Measurements from ENCODE around the gene CCL1. TPM values are rescaled to one million over a fixed set of nuclear protein-coding genes. Genes with fewer than 3 reads are reported as not detected.

Gene CCL1
- total RNA-seq, 1 experiment from 2014 or later = not detected

DNA sequence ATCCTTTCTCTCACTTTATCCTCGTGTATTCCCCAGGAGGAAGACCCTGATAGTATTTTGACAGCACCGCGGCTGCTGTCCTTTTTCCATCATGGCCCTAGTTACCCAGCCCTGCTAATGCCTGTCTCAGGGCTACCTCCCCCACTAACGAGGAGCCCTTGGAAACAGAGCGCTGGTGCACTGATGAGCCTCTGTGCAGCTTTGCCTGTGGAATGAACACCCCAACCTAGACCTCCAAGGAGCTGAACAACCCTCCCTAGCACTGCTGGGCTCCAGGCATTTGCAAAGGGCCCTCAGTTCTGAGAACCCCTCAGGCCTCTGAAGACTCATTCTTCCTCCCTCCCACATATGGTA lies 23.3 kb upstream of the CCL1 start:
- CTCF ChIA-PET = no interaction called here
- Histone ChIP-seq H3K9me3 (ENCODE audit: control insufficient read depth, insufficient read depth, low read depth, low read length) (no peaks in the 10 kb centered on the region), H3K36me3 (ENCODE audit: control insufficient read depth, insufficient read depth, low read length) (no peaks in the 10 kb centered on the region), H3K27me3 (ENCODE audit: control insufficient read depth, insufficient read depth, low read length) (peaks cover 3% of the 10 kb centered on the region), H3K4me1 (ENCODE audit: control insufficient read depth, insufficient read depth, low read length) (no peaks in the 10 kb centered on the region), H3K4me3 (ENCODE audit: low read depth in 2 of 2, low read length in 2 of 2) (no peak overlapping the region), H3K27ac (ENCODE audit: low read length) (no peak overlapping the region)
- DNase-seq (ENCODE audit: low read depth, low spot score) (no peak), ATAC-seq (no peak)
- in situ Hi-C loops (cut with HindIII; ENCODE audit: low pct_unique_long_range_greater_than_20kb, low sequenced_read_pairs) = no loop called here
- BruUV-seq (replicated peaks) = no TSS peak
- intact Hi-C loops (cut with micrococcal nuclease; ENCODE audit: unreplicated experiment) = no loop called here
- POLR2A ChIA-PET = no interaction called here
- TF ChIP-seq SIN3A (IDR thresholded peaks at IDR 0.05; ENCODE audit: borderline replicate concordance, insufficient read depth, low read depth, low read length) (no peak), TCF7L2 (IDR thresholded peaks at IDR 0.05; ENCODE audit: low read depth, low read length) (no peak), POLR2AphosphoS5 (IDR thresholded peaks at IDR 0.05; ENCODE audit: low read depth, low read length) (no peak)
- TF ChIP-seq, protein P1, sequence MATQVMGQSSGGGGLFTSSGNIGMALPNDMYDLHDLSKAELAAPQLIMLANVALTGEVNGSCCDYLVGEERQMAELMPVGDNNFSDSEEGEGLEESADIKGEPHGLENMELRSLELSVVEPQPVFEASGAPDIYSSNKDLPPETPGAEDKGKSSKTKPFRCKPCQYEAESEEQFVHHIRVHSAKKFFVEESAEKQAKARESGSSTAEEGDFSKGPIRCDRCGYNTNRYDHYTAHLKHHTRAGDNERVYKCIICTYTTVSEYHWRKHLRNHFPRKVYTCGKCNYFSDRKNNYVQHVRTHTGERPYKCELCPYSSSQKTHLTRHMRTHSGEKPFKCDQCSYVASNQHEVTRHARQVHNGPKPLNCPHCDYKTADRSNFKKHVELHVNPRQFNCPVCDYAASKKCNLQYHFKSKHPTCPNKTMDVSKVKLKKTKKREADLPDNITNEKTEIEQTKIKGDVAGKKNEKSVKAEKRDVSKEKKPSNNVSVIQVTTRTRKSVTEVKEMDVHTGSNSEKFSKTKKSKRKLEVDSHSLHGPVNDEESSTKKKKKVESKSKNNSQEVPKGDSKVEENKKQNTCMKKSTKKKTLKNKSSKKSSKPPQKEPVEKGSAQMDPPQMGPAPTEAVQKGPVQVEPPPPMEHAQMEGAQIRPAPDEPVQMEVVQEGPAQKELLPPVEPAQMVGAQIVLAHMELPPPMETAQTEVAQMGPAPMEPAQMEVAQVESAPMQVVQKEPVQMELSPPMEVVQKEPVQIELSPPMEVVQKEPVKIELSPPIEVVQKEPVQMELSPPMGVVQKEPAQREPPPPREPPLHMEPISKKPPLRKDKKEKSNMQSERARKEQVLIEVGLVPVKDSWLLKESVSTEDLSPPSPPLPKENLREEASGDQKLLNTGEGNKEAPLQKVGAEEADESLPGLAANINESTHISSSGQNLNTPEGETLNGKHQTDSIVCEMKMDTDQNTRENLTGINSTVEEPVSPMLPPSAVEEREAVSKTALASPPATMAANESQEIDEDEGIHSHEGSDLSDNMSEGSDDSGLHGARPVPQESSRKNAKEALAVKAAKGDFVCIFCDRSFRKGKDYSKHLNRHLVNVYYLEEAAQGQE (IDR thresholded peaks at IDR 0.05; ENCODE audit: insufficient read depth in 1 of 2, low read depth in 2 of 2, low read length in 1 of 2) = no peak
- TF ChIP-seq, protein P2, sequence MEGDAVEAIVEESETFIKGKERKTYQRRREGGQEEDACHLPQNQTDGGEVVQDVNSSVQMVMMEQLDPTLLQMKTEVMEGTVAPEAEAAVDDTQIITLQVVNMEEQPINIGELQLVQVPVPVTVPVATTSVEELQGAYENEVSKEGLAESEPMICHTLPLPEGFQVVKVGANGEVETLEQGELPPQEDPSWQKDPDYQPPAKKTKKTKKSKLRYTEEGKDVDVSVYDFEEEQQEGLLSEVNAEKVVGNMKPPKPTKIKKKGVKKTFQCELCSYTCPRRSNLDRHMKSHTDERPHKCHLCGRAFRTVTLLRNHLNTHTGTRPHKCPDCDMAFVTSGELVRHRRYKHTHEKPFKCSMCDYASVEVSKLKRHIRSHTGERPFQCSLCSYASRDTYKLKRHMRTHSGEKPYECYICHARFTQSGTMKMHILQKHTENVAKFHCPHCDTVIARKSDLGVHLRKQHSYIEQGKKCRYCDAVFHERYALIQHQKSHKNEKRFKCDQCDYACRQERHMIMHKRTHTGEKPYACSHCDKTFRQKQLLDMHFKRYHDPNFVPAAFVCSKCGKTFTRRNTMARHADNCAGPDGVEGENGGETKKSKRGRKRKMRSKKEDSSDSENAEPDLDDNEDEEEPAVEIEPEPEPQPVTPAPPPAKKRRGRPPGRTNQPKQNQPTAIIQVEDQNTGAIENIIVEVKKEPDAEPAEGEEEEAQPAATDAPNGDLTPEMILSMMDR (IDR thresholded peaks at IDR 0.05) = no peak

DNA sequence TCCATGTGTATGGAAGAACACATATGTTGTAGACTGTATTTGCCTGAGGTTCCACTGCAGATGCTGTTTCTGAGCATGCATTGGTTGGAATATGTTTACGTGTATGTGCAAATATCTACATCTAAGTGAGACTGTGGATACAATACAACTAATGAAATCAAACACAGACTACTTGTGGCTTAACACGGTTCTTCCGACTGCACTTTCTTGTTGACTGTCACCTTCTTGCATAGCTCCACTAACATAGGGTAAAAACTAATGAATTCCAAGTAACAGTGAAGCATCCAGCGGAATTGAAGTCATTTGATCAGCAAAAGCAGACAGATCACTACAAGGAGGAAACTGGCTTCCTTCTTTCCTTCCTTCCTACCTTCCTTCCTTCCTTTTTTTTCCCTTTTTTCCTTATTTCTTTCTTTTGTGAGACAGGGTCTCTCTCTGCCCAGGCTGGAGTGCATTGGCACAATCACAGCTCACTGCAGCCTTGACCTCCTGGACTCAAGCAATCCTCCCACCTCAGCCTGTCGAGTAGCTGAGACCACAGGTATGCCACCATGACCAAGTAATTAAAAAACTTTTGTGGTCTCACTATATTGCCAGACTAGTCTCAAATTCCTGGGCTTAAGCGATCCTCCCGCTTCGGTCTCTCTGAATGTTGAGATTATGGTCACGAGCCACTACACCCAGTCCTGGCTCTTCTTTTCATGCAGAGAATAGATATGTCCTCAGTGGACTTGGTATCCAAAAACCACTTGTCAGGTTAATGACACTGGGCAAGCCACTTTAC lies 22.0 kb upstream of the CCL1 start:
- intact Hi-C loops (cut with micrococcal nuclease; ENCODE audit: unreplicated experiment) (no loop called here), in situ Hi-C loops (cut with HindIII; ENCODE audit: low pct_unique_long_range_greater_than_20kb, low sequenced_read_pairs) (no loop called here)
- Histone ChIP-seq H3K4me1 (ENCODE audit: control insufficient read depth, insufficient read depth, low read length) (no peaks in the 10 kb centered on the region), H3K27ac (ENCODE audit: low read length) (no peak overlapping the region), H3K27me3 (ENCODE audit: control insufficient read depth, insufficient read depth, low read length) (peaks cover 3% of the 10 kb centered on the region), H3K36me3 (ENCODE audit: control insufficient read depth, insufficient read depth, low read length) (no peaks in the 10 kb centered on the region), H3K4me3 (ENCODE audit: low read depth in 2 of 2, low read length in 2 of 2) (no peak overlapping the region), H3K9me3 (ENCODE audit: control insufficient read depth, insufficient read depth, low read depth, low read length) (no peaks in the 10 kb centered on the region)
- BruUV-seq (replicated peaks) = no TSS peak
- CTCF ChIA-PET = no interaction called here
- POLR2A ChIA-PET = no interaction called here
- no peak for TF ChIP-seq TCF7L2 (IDR thresholded peaks at IDR 0.05; ENCODE audit: low read depth, low read length)
- no peak for DNase-seq (ENCODE audit: low read depth, low spot score)
- no peak for ATAC-seq

DNA sequence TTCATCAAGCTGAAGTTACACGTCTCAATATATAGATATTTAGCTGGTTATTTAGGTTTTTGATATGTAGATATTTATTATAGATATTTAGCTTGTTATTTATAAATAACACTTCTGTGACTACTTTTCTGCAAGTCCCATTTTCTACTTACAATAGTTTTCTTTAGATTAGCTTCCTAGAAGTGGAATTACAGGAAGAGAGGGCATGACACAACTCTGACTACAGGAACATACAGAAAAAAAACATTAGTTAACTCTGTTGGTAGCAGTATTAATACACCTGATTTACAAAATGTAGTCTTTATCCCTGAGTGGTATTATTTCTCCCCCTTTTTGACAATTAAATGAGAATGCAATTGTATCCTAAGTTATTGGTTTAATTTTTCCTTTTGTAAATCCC lies 21.2 kb upstream of the CCL1 start:
- ChIA-PET POLR2A (no interaction called here), CTCF (no interaction called here)
- no peaks in the 10 kb centered on the region for H3K9me3 ChIP-seq (ENCODE audit: control insufficient read depth, insufficient read depth, low read depth, low read length)
- H3K4me3 ChIP-seq (ENCODE audit: low read depth in 2 of 2, low read length in 2 of 2) = no peak overlapping the region
- DNase-seq (ENCODE audit: low read depth, low spot score) (no peak), ATAC-seq (no peak)
- no peaks in the 10 kb centered on the region for H3K4me1 ChIP-seq (ENCODE audit: control insufficient read depth, insufficient read depth, low read length)
- no peaks in the 10 kb centered on the region for H3K36me3 ChIP-seq (ENCODE audit: control insufficient read depth, insufficient read depth, low read length)
- TF ChIP-seq TCF7L2 (IDR thresholded peaks at IDR 0.05; ENCODE audit: low read depth, low read length) = no peak
- BruUV-seq (replicated peaks) = no TSS peak
- H3K27me3 ChIP-seq (ENCODE audit: control insufficient read depth, insufficient read depth, low read length) = peaks cover 3% of the 10 kb centered on the region
- H3K27ac ChIP-seq (ENCODE audit: low read length) = no peak overlapping the region
- in situ Hi-C loops (cut with HindIII; ENCODE audit: low pct_unique_long_range_greater_than_20kb, low sequenced_read_pairs) (no loop called here), intact Hi-C loops (cut with micrococcal nuclease; ENCODE audit: unreplicated experiment) (no loop called here)
